Caco-2 (cell line): ENCODE results near the gene SLC25A40. TPM values are rescaled to one million over a fixed set of nuclear protein-coding genes. Genes with fewer than 3 reads are reported as not detected.

Experiments used
- BruUV-seq: library from RNA; stranded (reverse); fragments of 400-500 nt; replicated peaks from 2 replicates; lab custom pipeline; 2021; lab: Mats Ljungman, UMichigan
- CTCF ChIA-PET: fragments of 300-600 bp; sonication (Branson Sonifier 250); formaldehyde crosslinking; loops from one replicate; lab custom pipeline; 2022; ENCODE audit warnings: antibody characterized with exemption; lab: Charles Lee
- POLR2A ChIA-PET: fragments of 300-600 bp; sonication (Branson Sonifier 250); formaldehyde crosslinking; loops from one replicate; lab custom pipeline; 2022; ENCODE audit warnings: antibody characterized with exemption; lab: Charles Lee
- DNase-seq, 2 experiments: peaks; one replicate each; pipeline versions ENCODE4 v3.0.0 to v3.0.0-alpha.2; 2020 to 2022
- H3K27me3 ChIP-seq: replicated peaks from 2 replicates; pipeline ENCODE4 v1.6.0; 2011; ENCODE audit warnings: low read length; ENCODE audit not compliant: control insufficient read depth, insufficient read depth
- H3K36me3 ChIP-seq: 2 replicates; pipeline ENCODE4 v1.5.1; 2011; ENCODE audit warnings: low read length; ENCODE audit not compliant: control insufficient read depth, insufficient read depth
- H3K4me1 ChIP-seq: fragments of 250-450 bp; sonication (Bioruptor Pico); 2 replicates; pipeline ENCODE4 v1.5.1; 2020; ENCODE audit warnings: mild to moderate bottlenecking
- H3K4me3 ChIP-seq: 2 replicates; pipeline ENCODE4 v1.5.1; 2011; ENCODE audit warnings: low read depth, mild to moderate bottlenecking, control low read depth, low read length
- H3K9me3 ChIP-seq: fragments of 250-450 bp; sonication (Bioruptor Pico); 2 replicates; pipeline ENCODE4 v1.5.1; 2020; ENCODE audit warnings: mild to moderate bottlenecking, moderate library complexity
- H3K27ac Mint-ChIP-seq: one replicate; pipeline ENCODE4 v1.8.0; 2022; ENCODE audit warnings: mixed read lengths; ENCODE audit not compliant: unreplicated experiment
- H3K27me3 Mint-ChIP-seq: one replicate; pipeline ENCODE4 v1.8.0; 2022; ENCODE audit warnings: mixed read lengths; ENCODE audit not compliant: insufficient read depth, unreplicated experiment
- H3K36me3 Mint-ChIP-seq: one replicate; pipeline ENCODE4 v1.8.0; 2022; ENCODE audit warnings: mild to moderate bottlenecking, mixed read lengths; ENCODE audit not compliant: insufficient read depth, unreplicated experiment
- H3K4me1 Mint-ChIP-seq: one replicate; pipeline ENCODE4 v1.8.0; 2022; ENCODE audit warnings: low read depth, mixed read lengths; ENCODE audit not compliant: unreplicated experiment
- H3K4me3 Mint-ChIP-seq: one replicate; pipeline ENCODE4 v1.8.0; 2022; ENCODE audit warnings: mild to moderate bottlenecking, moderate library complexity, mixed read lengths; ENCODE audit not compliant: unreplicated experiment
- H3K9me3 Mint-ChIP-seq: one replicate; pipeline ENCODE4 v1.8.0; 2022; ENCODE audit warnings: mixed read lengths; ENCODE audit not compliant: unreplicated experiment
- intact Hi-C: fragments of 100-400 bp; cut with micrococcal nuclease; formaldehyde crosslinking; loops from one replicate; pipeline ENCODE4 v1.10.0; 2022; ENCODE audit not compliant: unreplicated experiment
- total RNA-seq: library from RNA; stranded (reverse); gene quantifications from 2 replicates; pipeline ENCODE4 v1.2.3, GENCODE V29; 2022
- TF ChIP-seq, protein P1 (sequence below), 2 experiments: fragments of 200-600 bp in 1 of 2; IDR thresholded peaks; 1 replicate in 1 of 2; 2 replicates in 1 of 2; pipeline versions ENCODE4 v1.5.1 to v1.8.0; 2011 to 2022; ENCODE audit warnings: antibody characterized with exemption in 1 of 2, control low read depth in 1 of 2, inconsistent platforms in 1 of 2, low read depth in 1 of 2, low read length in 1 of 2, mild to moderate bottlenecking in 1 of 2, moderate library complexity in 1 of 2; ENCODE audit not compliant: insufficient read depth in 1 of 2, severe bottlenecking in 1 of 2, unreplicated experiment in 1 of 2

The SLC25A40 gene
- total RNA-seq, 1 experiment from 2014 or later: 21.1 TPM

DNA sequence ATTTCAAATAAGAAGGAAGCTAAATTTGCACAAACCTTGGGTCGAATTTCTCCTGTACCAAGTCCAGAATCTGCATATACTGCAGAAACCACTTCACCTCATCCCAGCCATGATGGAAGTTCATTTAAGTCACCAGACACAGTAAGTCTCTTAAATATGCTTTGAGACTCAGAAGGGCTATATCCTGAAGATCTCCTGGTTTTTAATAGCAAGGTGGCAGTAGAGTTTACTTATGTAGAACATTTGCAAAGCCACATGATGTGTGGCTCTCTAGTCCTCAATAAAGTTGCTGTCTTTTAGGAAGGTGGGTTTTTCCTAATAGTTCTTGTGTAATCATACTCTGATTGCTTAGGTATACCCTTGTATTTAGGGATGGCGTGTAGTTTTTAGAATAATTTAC is 8.9 kb upstream of the SLC25A40 start:
- H3K4me1 Mint-ChIP-seq: peaks cover 6% of the 10 kb centered on the region
- H3K36me3 ChIP-seq: no peaks in the 10 kb centered on the region; the same call in 1 of the 2 replicates
- H3K27ac Mint-ChIP-seq: no peak overlapping the region
- H3K36me3 Mint-ChIP-seq: peaks cover 63% of the 10 kb centered on the region
- ChIA-PET POLR2A (no interaction called here), CTCF (no interaction called here)
- no TSS peak for BruUV-seq
- H3K4me3 Mint-ChIP-seq: no peak overlapping the region
- no peaks in the 10 kb centered on the region for H3K27me3 Mint-ChIP-seq
- intact Hi-C loops: loop anchor here (5.0 kb wide), 1 partner anchor 227 kb away; no protein-coding TSS in a partner anchor
- H3K4me1 ChIP-seq: no peaks in the 10 kb centered on the region
- H3K4me3 ChIP-seq: no peak overlapping the region
- H3K9me3 Mint-ChIP-seq: no peaks in the 10 kb centered on the region
- TF ChIP-seq, protein P1, sequence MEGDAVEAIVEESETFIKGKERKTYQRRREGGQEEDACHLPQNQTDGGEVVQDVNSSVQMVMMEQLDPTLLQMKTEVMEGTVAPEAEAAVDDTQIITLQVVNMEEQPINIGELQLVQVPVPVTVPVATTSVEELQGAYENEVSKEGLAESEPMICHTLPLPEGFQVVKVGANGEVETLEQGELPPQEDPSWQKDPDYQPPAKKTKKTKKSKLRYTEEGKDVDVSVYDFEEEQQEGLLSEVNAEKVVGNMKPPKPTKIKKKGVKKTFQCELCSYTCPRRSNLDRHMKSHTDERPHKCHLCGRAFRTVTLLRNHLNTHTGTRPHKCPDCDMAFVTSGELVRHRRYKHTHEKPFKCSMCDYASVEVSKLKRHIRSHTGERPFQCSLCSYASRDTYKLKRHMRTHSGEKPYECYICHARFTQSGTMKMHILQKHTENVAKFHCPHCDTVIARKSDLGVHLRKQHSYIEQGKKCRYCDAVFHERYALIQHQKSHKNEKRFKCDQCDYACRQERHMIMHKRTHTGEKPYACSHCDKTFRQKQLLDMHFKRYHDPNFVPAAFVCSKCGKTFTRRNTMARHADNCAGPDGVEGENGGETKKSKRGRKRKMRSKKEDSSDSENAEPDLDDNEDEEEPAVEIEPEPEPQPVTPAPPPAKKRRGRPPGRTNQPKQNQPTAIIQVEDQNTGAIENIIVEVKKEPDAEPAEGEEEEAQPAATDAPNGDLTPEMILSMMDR (IDR thresholded peaks at IDR 0.05; ENCODE audit: insufficient read depth in 1 of 2, low read depth in 1 of 2, low read length in 1 of 2, severe bottlenecking in 1 of 2, unreplicated experiment in 1 of 2): no peak
- DNase-seq: no peak
- H3K27me3 ChIP-seq: no peaks in the 10 kb centered on the region
- H3K9me3 ChIP-seq: no peaks in the 10 kb centered on the region

DNA sequence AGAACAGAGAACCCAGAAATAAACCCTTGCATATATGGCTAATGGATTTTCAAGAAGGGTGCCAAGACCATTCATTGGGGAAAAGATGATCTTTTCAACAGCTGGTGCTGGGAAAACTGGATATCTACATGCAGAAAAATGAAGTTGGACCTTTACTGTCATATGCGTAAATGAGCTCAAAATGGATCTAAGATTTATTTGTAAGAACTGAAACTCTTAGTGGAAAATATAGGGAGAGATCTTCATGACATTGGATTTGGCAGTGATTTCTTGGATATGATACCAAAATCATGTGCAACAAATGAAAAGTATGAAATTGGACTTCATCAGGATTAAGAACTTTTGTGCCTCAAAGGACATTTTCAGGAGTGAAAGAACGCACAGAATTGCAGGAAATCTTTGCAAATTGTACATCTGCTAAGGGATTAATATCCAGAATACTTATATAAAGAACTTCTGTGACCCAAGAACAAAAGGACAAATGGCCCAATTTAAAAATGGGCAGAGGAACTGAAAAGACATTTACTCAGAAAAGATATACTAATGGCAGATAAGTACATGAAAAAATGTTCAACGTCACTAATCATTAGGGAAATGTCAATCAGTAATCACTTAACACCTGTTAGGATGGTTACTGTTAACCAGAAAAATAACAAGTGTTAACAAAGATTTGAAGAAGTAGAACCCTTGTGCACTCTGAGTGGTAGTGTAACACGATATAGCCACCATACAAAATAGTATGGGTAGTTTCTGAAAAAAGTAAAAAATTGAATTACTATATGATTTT is 6.2 kb upstream of the SLC25A40 start:
- H3K9me3 ChIP-seq: no peaks in the 10 kb centered on the region
- CTCF ChIA-PET: no interaction called here
- Mint-ChIP-seq H3K4me1 (peaks cover 6% of the 10 kb centered on the region), H3K27me3 (no peaks in the 10 kb centered on the region), H3K9me3 (no peaks in the 10 kb centered on the region), H3K36me3 (peaks cover 45% of the 10 kb centered on the region), H3K27ac (no peak overlapping the region), H3K4me3 (no peak overlapping the region)
- no peak for DNase-seq
- H3K27me3 ChIP-seq: no peaks in the 10 kb centered on the region
- H3K36me3 ChIP-seq: no peaks in the 10 kb centered on the region; the same call in 1 of the 2 replicates
- no TSS peak for BruUV-seq
- TF ChIP-seq, protein P1 (IDR thresholded peaks at IDR 0.05; ENCODE audit: insufficient read depth in 1 of 2, low read depth in 1 of 2, low read length in 1 of 2, severe bottlenecking in 1 of 2, unreplicated experiment in 1 of 2): no peak
- intact Hi-C loops: no loop called here
- no peak overlapping the region for H3K4me3 ChIP-seq
- peaks cover 6% of the 10 kb centered on the region for H3K4me1 ChIP-seq
- POLR2A ChIA-PET: no interaction called here

DNA sequence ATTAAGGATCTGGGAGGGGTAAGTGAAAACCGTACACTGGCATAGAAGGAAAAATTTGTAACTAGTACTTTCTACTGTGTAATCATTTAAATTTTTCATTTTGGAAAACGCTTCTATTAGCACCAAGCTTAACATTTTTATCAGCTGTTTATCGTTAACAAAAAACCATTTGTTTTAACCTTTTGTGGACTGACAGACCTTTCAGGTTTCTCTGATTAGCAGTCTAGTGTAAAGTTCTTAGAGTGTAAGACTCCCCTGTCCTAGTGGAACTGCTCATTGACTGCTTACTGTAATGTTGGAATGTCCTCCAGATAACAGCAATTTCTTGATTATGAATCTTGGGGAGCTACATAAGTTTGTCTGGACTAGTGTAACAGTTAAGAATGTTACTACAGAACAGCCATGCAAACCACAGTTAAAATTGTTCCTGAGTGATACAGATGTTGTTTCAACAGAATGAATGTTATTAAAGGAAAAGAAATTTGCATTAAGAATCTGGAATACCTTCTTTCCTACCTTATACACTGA is 2.1 kb upstream of the SLC25A40 start:
- intact Hi-C loops: loop anchor here (5.0 to 10.0 kb wide), 3 partner anchors 273 to 726 kb away; partner anchors contain the start of genes ABCB1 and DMTF1
- BruUV-seq: no TSS peak
- CTCF ChIA-PET: interaction anchor here (1.2 kb wide), 1 partner anchor 9 kb away, joined by 3 read pairs; no protein-coding TSS in a partner anchor
- peaks cover 20% of the 10 kb centered on the region for H3K4me1 ChIP-seq
- peaks cover 26% of the 10 kb centered on the region for H3K4me1 Mint-ChIP-seq
- H3K27me3 Mint-ChIP-seq: no peaks in the 10 kb centered on the region
- peaks cover 35% of the 10 kb centered on the region for H3K36me3 Mint-ChIP-seq
- TF ChIP-seq, protein P1 (IDR thresholded peaks at IDR 0.05; ENCODE audit: insufficient read depth in 1 of 2, low read depth in 1 of 2, low read length in 1 of 2, severe bottlenecking in 1 of 2, unreplicated experiment in 1 of 2): no peak
- H3K4me3 Mint-ChIP-seq: peak overlapping the region; percentile 70
- H3K9me3 Mint-ChIP-seq: no peaks in the 10 kb centered on the region
- H3K27me3 ChIP-seq: no peaks in the 10 kb centered on the region
- POLR2A ChIA-PET: no interaction called here
- no peak for DNase-seq
- peak overlapping the region; percentile 61 for H3K4me3 ChIP-seq
- H3K36me3 ChIP-seq: no peaks in the 10 kb centered on the region; the same call in 1 of the 2 replicates
- no peak overlapping the region for H3K27ac Mint-ChIP-seq
- H3K9me3 ChIP-seq: no peaks in the 10 kb centered on the region
